ENCODE results near the gene PDSS2. TPM values are rescaled to one million over a fixed set of nuclear protein-coding genes. Genes with fewer than 3 reads are reported as not detected.

Gene PDSS2
- total and polyA plus RNA-seq, 2 of the 8 experiments (the other 6 are each of a cell fraction or from before 2014, with no cell fraction given), result 10.7 to 16.1 TPM

GRCh38 chr6:107179004-107179403 lies 280.4 kb downstream of the PDSS2 start:
- Histone ChIP-seq H3K23ac (ENCODE audit: insufficient read length) (no peak overlapping the region), H3K4me1 (replicated peaks in 1 of 4; ENCODE audit: control insufficient read depth in 3 of 4, insufficient read depth in 4 of 4, low read length in 3 of 4) (no peaks in the 10 kb centered on the region), H2BK12ac (ENCODE audit: low read depth, low read length) (no peak overlapping the region), H2BK120ac (replicated peaks; ENCODE audit: low read depth, low read length) (no peak overlapping the region), H3K56ac (replicated peaks; ENCODE audit: insufficient read length, low read depth, low read length) (no peak overlapping the region), H4K8ac (ENCODE audit: extremely low read depth, insufficient read depth, low read length) (no peak overlapping the region), H3K4me3 (ENCODE audit: extremely low read depth in 1 of 4, insufficient read depth in 2 of 4, low read depth in 3 of 4, low read length in 4 of 4) (no peak overlapping the region), H4K20me1 (replicated peaks in 1 of 2; ENCODE audit: control insufficient read depth in 1 of 2, insufficient read depth in 2 of 2, low read length in 2 of 2) (no peaks in the 10 kb centered on the region), H3K27ac (ENCODE audit: low read depth, low read length) (no peak overlapping the region), H4K5ac (ENCODE audit: insufficient read length, low read depth, low read length) (no peak overlapping the region), H3K9ac (replicated peaks in 1 of 4; ENCODE audit: extremely low read depth in 1 of 4, low read depth in 3 of 4, low read length in 3 of 4) (no peak overlapping the region), H3K79me1 (ENCODE audit: low read depth, low read length) (no peaks in the 10 kb centered on the region), H3K23me2 (ENCODE audit: low read depth, low read length) (no peaks in the 10 kb centered on the region), H2BK15ac (ENCODE audit: low read length) (no peak overlapping the region), H2BK20ac (ENCODE audit: low read length) (no peak overlapping the region), H4K91ac (replicated peaks; ENCODE audit: insufficient read length, low read length) (no peak overlapping the region), H2BK5ac (ENCODE audit: low read depth, low read length) (no peak overlapping the region), H3K36me3 (ENCODE audit: control insufficient read depth in 2 of 4, insufficient read depth in 4 of 4, low read length in 3 of 4) (no peaks in the 10 kb centered on the region), H3K18ac (ENCODE audit: extremely low read depth, low read length) (no peak overlapping the region), H2AK5ac (ENCODE audit: low read depth, low read length) (no peak overlapping the region), H3K4me2 (ENCODE audit: insufficient read depth in 1 of 2, low read depth in 2 of 2, low read length in 2 of 2) (no peak overlapping the region), H3K9me3 (ENCODE audit: insufficient read depth in 2 of 2, low read depth in 1 of 2, low read length in 1 of 2) (no peaks in the 10 kb centered on the region), H2AFZ (ENCODE audit: low read length) (no peak overlapping the region), H3K14ac (ENCODE audit: insufficient read length) (no peak overlapping the region), H3K79me2 (ENCODE audit: control insufficient read depth in 1 of 2, insufficient read depth in 2 of 2, low read length in 2 of 2) (no peaks in the 10 kb centered on the region), H3K4ac (replicated peaks; ENCODE audit: insufficient read length, low read depth, low read length) (no peak overlapping the region), H3K27me3 (replicated peaks in 1 of 4; ENCODE audit: control insufficient read depth in 3 of 4, extremely low read depth in 1 of 4, insufficient read depth in 3 of 4, low read length in 3 of 4) (no peaks in the 10 kb centered on the region)
- FAIRE-seq, result no peak
- DNase-seq (ENCODE audit: low read depth in 1 of 2, low spot score in 2 of 2), result no peak
- WGBS, 2 experiments (ENCODE audit: extremely low coverage in 1 of 2, insufficient coverage in 1 of 2, insufficient read length in 1 of 2, insufficient replicate concordance in 2 of 2, low coverage in 1 of 2, low lambda C conversion rate in 2 of 2, missing lambda C conversion rate in 1 of 2), result 91% methylated on average over 5 of the region's 5 CpGs; no CpG with 5 or more reads in 1 of the 2 experiments
- ChIA-PET CTCF (ENCODE audit: partially characterized antibody) (interaction anchor here (0.6 to 2.7 kb wide), 29 partner anchors 10 to 524 kb away, joined by 3 to 17 read pairs (median 3); no protein-coding TSS in a partner anchor), POLR2A (ENCODE audit: partially characterized antibody) (no interaction called here)
- TF ChIP-seq, protein P1, sequence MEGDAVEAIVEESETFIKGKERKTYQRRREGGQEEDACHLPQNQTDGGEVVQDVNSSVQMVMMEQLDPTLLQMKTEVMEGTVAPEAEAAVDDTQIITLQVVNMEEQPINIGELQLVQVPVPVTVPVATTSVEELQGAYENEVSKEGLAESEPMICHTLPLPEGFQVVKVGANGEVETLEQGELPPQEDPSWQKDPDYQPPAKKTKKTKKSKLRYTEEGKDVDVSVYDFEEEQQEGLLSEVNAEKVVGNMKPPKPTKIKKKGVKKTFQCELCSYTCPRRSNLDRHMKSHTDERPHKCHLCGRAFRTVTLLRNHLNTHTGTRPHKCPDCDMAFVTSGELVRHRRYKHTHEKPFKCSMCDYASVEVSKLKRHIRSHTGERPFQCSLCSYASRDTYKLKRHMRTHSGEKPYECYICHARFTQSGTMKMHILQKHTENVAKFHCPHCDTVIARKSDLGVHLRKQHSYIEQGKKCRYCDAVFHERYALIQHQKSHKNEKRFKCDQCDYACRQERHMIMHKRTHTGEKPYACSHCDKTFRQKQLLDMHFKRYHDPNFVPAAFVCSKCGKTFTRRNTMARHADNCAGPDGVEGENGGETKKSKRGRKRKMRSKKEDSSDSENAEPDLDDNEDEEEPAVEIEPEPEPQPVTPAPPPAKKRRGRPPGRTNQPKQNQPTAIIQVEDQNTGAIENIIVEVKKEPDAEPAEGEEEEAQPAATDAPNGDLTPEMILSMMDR (IDR thresholded peaks at IDR 0.05; ENCODE audit: control extremely low read depth in 1 of 3, insufficient read depth in 1 of 3, low read depth in 1 of 3, low read length in 3 of 3), result peak in 1 of 3 experiments; percentile 47; a peak in 1 of 4 replicates
- TF ChIP-seq RAD21 (IDR thresholded peaks at IDR 0.05 in 1 of 2, conservative IDR thresholded peaks at IDR 0.05 in 1 of 2; ENCODE audit: low read depth in 2 of 2, low read length in 2 of 2), result peak; percentile 49 to 54
- no peak for TF ChIP-seq TAF1 (IDR thresholded peaks at IDR 0.05; ENCODE audit: low read depth, low read length)
- TF ChIP-seq GABPA (IDR thresholded peaks at IDR 0.05; ENCODE audit: borderline replicate concordance, insufficient read depth, low read length), result no peak
